GM19099 (cell line): ENCODE measurements around the gene WFS1.

Experiments
- POLR2A ChIP-seq: IDR thresholded peaks from 3 replicates; pipeline ENCODE4 v1.6.1; 2011; ENCODE audit warnings: low read depth; ENCODE audit not compliant: insufficient read length; ENCODE audit errors: extremely low read depth

WFS1 gene

DNA sequence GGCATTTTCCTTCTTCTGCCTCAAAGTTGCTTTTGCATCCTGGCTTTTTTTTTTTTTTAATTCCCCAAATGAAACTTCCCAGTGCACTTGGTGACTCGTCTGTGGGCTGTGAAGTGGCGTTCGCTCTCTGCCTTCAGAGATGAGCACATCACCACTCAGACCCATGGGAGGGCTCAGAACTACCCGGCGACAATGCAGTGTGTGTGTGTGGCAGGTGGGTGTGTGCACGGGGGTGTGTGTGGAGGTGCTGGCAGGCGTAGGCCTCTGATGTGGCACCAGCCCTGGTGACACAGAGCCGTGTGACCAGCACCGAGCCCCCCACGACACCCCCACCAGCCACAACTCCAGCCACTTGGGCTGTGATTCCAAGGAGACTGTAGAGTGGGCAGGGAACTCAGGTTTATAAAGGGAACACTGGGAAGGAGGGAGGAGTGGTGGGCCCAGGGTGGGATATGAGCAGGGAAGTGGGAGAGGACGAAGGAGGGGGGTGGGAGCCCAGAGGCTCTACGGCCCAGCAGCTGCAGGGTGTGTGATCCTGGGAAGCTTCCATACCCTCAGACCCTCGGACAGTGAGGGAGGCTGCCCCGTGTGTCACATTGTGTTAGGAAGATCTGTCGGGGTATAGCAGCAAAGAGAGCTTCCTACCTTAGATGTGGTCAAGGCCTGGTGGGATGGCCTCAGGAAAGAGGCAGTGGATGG lies 6.0 kb upstream of the WFS1 start:
- no peak for TF ChIP-seq POLR2A

DNA sequence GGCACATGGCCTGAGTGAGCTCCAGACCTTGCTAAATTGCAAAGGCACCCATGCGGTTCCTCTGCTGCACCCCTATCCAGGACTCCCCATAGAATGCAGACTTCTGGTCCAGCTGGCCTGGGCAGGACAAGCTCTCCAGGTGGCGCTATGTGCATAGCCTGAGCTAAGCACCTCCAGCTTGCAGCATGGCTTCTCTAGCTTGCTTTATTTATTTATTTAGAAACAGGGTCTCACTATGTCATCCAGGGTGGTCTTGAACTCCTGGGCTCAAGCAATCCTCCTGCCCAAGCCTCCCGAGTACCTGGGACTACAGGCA lies 5.5 kb upstream of the WFS1 start:
- TF ChIP-seq POLR2A: no peak

DNA sequence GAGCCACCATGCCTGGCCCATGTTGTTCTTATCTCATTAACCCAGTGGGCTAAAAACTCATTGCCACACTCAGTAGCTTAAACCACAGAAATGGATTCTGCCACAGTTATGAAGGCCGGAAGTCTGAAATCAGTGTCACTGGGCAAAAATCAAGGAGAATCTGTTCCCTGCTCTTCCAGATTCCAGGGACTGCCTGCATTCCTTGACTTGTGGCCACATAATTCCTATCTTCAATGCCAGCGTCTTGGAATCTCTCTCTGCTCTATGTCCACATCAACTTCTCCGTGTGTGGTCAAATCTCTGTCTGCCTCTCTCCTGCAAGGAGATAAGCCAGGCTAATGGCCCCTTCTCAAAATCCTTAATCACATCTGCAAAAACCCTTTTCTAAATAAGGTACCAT lies 4.1 kb upstream of the WFS1 start:
- TF ChIP-seq POLR2A: no peak

DNA sequence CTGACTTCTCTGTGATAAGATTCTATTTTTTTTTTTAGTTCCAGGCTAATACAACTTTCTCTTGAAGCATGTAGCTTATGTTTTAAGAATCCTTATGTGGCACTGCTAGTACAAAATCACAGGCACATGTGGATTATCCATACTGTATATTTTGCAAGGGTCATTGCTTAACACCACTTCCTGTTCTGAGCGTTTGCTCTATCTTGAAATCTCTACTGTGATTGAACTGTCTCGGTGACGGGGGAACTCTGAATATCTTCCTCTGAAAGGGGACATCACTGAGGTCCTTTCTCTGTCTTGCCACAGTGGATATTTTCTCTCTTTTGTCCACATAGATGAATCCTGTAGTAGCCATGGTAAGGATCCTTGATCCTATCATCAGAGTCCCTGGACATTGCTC lies 2.1 kb upstream of the WFS1 start:
- no peak for TF ChIP-seq POLR2A

DNA sequence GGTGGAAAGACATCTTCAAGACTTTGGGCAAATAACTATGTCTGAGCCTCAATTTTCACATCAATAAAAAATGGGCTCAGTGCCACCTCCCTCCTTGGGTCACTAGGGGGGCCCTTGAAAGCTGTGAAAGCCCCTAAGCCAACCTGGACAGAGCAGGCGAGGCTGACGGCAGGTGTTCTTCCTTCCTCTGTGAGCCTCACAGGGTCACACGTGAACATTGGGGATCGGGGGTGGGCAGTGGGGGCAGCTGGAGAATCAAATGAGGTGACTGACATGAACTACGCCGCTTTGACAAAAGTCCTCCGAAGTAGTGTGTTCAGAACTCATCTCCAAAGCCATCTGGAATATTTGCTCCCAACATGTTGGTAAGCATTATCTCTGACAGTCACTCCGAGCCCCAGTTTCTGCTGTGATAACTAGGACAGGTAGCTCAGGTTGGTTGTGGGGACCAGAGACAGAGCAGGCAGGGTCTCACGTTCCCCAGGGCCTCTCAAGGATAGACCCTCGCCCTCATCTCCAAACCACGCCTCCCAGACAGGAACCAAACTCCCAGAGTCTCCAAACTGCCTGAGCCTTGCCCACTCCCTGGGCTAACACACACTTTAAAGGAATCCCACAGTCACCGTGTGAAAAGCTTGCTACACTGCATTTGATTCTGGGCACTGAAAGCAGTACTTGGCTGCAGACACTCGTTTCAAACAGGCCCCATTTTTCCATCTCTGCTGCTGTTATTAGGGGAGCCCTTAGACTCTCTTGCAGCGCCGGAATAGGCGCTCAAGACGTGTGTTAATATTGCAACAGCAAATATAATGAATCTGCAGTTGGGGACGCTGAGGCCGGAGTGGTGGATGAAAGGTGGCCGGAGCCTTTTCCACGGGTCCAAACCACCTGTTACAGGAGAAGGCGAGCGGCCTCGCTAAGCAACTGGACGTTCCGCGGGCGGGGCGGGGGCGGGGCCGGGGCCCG lies 717 bp upstream of the WFS1 start:
- TF ChIP-seq POLR2A: no peak

DNA sequence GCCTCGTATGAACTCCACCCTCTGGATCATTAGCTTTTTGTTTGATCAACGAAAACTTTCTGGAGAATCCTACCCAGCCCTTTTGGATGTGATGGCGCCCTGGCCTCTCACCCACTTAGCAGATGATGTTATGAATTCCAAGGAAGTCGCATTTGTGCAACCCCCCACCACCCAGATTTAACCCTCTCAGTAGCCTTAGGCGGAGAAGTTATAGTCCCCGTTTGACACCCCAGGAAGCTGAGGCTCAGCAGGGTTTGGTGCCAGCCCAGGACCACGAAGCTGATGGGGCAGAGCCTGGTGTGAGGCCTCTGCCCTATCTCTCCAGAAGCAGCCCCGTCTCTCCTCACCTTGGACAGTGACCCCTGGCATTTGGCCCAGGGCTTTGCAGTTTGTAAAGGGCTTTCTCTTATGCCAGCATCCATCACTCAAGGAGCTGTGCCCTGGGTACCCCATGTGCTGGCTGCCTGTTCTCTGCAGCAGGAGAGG lies 1.0 kb downstream of the WFS1 start:
- no peak for TF ChIP-seq POLR2A

DNA sequence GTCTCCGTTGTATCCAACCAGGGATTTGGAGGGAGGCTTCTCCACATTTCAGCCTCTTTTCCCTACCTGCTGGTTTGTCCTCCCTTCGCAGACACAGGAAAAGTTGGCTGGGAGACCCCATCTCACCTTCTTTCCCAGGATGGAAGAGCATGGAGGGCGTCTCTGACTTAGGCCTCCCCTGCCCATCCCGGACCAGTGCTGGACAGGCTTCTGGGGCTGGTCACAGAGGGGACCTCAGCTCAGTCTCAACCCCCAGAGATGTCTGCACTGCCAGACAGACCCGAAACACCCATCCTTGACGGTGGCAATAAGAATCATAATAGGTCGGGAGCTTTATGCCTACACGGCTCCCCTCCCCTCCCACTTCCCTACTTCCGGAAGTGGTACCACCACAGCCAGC lies 1.6 kb downstream of the WFS1 start:
- no peak for TF ChIP-seq POLR2A

DNA sequence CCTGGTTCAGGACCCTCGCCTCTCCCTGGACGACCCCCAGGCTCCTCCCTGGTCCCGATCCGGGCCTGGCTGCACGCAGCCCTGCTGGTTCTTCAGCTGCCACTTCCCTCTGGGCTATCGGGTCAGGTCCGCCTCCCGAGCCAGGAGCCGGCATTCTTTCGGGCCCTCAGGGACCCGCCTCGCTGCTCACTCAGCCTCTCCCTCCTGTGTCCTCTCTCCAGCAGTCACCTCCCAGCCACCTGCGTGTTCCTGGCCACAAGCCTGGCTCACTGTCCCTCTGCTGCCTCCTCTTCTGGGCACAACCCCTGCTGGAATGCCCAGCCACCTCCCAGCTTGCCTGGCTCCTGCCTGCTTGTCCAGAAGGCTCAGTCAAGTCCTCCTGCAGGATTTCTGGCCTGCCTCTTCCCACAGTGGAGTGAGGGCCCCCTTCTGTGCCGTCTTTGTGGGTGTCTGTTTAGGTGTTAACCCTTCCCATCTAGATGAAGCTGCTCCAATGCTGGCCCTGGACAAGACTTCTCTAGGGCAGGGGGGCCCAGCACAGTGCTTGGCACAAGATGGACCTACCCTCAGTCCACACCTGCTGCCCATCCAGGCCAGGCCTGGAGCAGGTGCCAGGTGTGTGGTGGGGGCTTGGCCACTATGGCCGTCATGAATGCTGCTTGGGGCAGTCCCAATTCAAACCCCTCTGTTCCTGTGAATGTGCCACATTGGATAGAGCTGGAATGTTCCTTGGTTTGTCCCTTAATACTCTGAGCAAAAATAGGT lies 2.2 kb downstream of the WFS1 start:
- TF ChIP-seq POLR2A: no peak

DNA sequence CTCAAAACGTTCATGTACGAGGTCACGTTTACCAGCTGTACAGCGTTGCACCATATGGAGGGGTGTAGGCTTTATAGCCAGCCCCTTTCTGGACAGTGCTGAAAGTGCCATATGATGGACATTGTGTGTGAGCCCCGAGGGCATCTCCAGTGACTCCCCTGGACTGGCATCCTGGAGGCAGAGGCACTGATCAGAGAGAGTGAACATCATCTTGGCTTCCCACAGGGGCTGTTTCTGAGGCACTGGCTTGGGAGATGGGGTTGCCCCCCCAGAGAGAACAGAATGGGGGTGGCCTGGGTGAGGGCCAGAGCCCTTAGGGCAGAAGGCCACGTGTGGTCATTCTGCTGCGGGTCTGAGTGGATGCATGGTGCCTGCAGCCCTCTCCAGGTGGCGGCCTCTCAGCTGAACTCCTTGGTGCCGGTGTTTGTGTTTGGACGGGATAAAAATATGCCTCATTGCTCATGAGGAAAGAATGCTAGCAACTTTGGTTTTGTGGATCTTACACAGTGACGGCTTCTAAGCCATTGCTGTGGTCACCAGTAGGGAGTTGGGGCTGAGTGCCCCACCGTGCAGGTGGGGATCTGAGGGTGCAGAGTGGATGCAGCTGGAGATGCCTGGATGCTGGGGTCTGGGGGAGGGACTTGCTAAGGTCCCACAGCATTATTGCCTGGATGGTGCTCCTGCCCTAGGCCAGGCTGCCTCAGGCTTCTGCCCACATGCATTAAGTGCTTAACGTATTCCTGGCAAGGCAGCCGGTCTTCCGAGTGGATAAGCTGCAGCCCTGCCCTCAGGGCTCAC lies 3.4 kb downstream of the WFS1 start:
- no peak for TF ChIP-seq POLR2A

DNA sequence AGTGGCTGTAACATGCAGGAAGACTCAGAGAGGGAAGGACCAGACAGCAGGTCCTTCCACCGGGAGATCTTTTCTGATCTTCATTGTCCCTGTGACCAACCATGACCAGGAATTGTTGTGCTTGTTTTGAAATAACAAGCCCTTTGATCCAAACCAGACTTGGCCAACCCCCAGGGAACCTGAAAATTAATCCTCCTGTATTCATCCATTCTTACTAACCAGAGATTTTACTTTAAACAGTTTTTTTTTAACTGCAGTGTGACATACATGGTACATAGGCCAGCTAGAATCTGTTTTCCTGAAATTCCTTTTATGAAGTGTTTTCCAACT lies 4.0 kb downstream of the WFS1 start:
- no peak for TF ChIP-seq POLR2A

DNA sequence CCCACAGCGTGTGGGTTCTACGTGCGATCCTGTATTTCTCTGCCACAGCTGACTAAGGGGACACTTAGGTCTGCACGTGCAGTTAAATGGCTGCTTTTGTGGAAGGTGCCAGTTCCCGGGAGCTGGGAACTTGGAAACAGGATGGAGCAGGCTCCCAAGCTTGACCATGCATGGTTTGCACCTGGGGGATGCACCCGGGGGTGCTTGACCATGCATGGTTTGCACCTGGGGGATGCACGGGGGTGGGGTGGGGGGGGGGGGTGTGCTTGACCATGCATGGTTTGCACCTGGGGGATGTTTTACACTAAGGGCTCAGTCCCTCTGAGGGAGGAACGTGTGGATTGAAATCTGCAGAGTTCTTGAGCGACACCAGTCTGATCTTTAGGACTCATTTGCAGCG lies 5.7 kb downstream of the WFS1 start:
- TF ChIP-seq POLR2A: no peak

DNA sequence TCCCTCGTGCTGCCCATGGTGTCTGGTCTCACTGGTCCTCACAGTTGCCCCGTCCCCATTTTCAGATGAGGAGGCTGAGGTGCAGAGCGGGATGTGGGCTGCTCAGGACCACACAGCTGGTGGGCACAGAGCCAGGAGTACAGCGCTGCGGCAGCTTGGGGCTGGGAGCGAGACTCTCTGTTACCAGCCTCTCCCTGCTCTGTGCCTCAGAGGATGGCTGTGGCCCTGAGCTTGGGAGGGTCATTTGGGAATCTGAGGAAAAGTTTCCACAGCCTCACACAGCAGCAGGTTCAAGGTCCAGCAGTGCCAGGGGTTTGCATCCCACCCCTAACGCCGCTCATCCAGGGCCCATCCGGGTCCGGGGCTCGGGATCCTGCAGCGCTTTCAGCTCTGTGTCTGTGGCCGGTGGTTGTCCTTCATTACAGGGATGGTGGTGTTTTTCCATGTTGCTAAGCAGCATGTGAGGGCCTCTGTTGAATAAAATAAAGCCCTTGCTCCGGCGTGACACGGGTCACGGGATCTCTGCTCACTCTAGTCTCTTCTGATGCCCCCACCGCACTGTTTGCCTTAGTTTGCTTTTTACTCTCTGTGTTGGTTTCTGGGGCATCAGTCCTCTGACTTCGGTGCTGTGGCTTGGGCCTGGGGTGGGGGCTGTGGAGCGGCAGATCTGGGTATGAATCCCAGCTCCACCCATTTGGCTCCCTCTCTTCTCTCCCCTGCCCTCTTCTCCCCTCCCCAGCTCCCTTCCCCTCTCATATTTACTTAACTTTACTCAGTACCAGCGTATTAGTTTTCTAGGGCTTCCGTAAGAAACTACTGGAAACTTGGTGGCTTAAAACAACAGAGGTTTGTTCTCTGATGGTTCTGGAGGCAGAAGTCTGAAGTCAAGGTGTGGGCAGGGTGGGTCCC lies 6.5 kb downstream of the WFS1 start:
- no peak for TF ChIP-seq POLR2A

DNA sequence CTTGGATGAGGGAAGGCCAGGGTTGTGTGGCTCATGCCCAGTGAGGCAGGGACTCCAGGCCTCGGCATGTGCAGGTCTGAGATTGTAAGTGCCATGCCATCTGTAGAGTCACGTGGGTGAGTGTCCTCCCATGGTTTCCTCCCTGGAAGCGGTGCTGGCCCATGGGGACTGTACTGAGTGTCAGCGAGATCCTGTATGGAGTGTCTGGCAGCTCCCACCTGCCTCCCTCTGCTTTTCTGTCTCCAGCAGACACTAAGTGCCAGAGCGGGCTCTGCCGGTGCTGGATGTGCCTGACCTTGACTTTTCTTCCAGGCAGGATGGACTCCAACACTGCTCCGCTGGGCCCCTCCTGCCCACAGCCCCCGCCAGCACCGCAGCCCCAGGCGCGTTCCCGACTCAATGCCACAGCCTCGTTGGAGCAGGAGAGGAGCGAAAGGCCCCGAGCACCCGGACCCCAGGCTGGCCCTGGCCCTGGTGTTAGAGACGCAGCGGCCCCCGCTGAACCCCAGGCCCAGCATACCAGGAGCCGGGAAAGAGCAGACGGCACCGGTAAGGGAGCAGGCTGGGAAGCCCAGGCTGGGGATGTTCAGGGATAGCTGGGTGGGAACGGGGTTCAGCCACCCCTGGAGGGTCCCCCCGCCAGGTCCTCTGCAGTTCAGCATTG lies 7.6 kb downstream of the WFS1 start:
- no peak for TF ChIP-seq POLR2A
